ENCODE results near the gene DIAPH1.

Gene DIAPH1

DNA sequence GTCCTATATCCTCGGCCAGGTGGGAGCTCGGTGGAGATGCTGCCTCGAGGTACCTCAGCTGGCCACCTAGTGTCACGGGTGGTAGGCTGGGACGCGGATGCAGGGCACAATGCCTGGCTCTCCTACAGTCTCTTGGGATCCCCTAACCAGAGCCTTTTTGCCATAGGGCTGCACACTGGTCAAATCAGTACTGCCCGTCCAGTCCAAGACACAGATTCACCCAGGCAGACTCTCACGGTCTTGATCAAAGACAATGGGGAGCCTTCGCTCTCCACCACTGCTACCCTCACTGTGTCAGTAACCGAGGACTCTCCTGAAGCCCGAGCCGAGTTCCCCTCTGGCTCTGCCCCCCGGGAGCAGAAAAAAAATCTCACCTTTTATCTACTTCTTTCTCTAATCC, 141.0 kb downstream of the DIAPH1 start:
- DNase-seq (no peak), ATAC-seq (no peak)
- H3K9me3 Mint-ChIP-seq: no peaks in the 10 kb centered on the region
- peaks cover 67% of the 10 kb centered on the region for H3K27me3 Mint-ChIP-seq
- no peak overlapping the region for H3K27ac Mint-ChIP-seq
- H3K36me3 Mint-ChIP-seq (ENCODE audit: low read depth): peaks cover 1% of the 10 kb centered on the region
- H3K4me3 Mint-ChIP-seq: no peak overlapping the region
- peaks cover 28% of the 10 kb centered on the region for H3K4me1 Mint-ChIP-seq

DNA sequence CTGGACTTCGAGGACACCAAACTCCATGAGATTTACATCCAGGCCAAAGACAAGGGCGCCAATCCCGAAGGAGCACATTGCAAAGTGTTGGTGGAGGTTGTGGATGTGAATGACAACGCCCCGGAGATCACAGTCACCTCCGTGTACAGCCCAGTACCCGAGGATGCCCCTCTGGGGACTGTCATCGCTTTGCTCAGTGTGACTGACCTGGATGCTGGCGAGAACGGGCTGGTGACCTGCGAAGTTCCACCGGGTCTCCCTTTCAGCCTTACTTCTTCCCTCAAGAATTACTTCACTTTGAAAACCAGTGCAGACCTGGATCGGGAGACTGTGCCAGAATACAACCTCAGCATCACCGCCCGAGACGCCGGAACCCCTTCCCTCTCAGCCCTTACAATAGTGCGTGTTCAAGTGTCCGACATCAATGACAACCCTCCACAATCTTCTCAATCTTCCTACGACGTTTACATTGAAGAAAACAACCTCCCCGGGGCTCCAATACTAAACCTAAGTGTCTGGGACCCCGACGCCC, 141.7 kb downstream of the DIAPH1 start:
- H3K27me3 Mint-ChIP-seq: peaks cover 61% of the 10 kb centered on the region
- H3K9me3 Mint-ChIP-seq: no peaks in the 10 kb centered on the region
- peak overlapping the region; percentile 84 for H3K4me3 Mint-ChIP-seq
- peaks cover 1% of the 10 kb centered on the region for H3K36me3 Mint-ChIP-seq (ENCODE audit: low read depth)
- peaks cover 28% of the 10 kb centered on the region for H3K4me1 Mint-ChIP-seq
- no peak overlapping the region for H3K27ac Mint-ChIP-seq
- DNase-seq (no peak), ATAC-seq (no peak)

DNA sequence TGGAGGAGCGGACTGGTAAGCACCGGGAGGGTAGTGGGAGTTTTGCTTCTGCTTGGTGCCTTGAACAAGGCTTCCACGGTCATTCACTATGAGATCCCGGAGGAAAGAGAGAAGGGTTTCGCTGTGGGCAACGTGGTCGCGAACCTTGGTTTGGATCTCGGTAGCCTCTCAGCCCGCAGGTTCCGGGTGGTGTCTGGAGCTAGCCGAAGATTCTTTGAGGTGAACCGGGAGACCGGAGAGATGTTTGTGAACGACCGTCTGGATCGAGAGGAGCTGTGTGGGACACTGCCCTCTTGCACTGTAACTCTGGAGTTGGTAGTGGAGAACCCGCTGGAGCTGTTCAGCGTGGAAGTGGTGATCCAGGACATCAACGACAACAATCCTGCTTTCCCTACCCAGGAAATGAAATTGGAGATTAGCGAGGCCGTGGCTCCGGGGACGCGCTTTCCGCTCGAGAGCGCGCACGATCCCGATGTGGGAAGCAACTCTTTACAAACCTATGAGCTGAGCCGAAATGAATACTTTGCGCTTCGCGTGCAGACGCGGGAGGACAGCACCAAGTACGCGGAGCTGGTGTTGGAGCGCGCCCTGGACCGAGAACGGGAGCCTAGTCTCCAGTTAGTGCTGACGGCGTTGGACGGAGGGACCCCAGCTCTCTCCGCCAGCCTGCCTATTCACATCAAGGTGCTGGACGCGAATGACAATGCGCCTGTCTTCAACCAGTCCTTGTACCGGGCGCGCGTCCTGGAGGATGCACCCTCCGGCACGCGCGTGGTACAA, 142.5 kb downstream of the DIAPH1 start:
- ATAC-seq (peak; percentile 15), DNase-seq (peak; percentile 10)
- Mint-ChIP-seq H3K27me3 (peaks cover 58% of the 10 kb centered on the region), H3K27ac (no peak overlapping the region), H3K36me3 (ENCODE audit: low read depth) (peaks cover 1% of the 10 kb centered on the region), H3K9me3 (no peaks in the 10 kb centered on the region), H3K4me3 (peak overlapping the region; percentile 84), H3K4me1 (peaks cover 28% of the 10 kb centered on the region)

DNA sequence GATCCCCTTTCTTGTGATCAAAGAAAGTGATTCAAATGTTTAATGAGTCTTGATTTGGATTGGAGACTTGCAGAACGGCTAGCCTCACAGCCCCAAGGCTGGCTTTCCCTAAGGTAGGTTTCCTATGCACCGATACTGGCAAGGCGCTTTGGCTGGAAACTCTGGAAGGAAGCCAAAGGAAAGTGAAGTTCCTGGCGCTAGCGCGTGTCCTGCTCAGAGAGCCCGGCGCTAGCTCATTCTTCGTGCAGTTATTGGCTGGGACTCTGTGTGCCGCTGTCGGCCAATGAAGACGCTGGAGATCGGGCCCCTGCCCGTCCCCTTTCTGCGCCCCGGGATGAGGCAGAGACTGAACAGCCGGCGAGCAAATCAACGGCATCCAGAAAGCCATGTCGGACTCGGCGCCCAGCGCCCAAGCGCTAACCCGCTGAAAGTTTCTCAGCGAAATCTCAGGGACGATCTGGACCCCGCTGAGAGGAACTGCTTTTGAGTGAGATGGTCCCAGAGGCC, 143.1 kb downstream of the DIAPH1 start, which contains the start of gene PCDHGC3:
TSS of gene PCDHGC3 (plus strand) at position 342 of the 507 bp plus-strand sequence. CDS start at position 493, 151 bp downstream.
- Mint-ChIP-seq H3K36me3 (ENCODE audit: low read depth) (peaks cover 1% of the 10 kb centered on the region), H3K4me3 (peak within 1 kb of the TSS; percentile 84), H3K4me1 (peaks cover 28% of the 10 kb centered on the region), H3K27ac (no peak within 1 kb of the TSS), H3K27me3 (peaks cover 52% of the 10 kb centered on the region), H3K9me3 (no peaks in the 10 kb centered on the region)
- DNase-seq (peak; percentile 63), ATAC-seq (peak; percentile 96)

DNA sequence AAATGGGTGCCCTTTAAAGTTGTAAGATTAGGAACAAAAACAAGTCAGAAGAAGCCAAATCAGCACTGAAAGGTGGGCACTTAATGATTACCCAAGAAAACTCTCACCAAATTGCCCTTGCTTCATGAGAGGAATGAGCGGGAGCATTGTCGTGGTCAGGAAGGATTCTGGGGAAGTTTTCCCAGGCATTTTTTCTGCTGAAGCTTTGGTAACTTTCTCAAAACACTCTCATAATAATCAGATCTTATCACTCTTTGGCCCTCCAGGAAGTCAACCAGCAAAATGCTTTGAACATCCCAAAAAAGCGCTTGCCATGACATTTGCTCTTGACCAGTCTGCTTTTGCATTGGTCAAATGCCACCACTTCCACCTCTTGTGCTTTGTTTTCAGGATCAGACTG, 153.4 kb downstream of the DIAPH1 start:
- H3K36me3 Mint-ChIP-seq (ENCODE audit: low read depth): no peaks in the 10 kb centered on the region

More for the DNA sequence above, 153.4 kb downstream of the DIAPH1 start:
- Mint-ChIP-seq H3K9me3 (no peaks in the 10 kb centered on the region), H3K4me1 (no peaks in the 10 kb centered on the region), H3K27ac (no peak overlapping the region), H3K27me3 (peaks cover 22% of the 10 kb centered on the region), H3K4me3 (no peak overlapping the region)
- no peak for DNase-seq
- no peak for ATAC-seq
